ENCODE data around the gene RIMS4.

Gene RIMS4

DNA sequence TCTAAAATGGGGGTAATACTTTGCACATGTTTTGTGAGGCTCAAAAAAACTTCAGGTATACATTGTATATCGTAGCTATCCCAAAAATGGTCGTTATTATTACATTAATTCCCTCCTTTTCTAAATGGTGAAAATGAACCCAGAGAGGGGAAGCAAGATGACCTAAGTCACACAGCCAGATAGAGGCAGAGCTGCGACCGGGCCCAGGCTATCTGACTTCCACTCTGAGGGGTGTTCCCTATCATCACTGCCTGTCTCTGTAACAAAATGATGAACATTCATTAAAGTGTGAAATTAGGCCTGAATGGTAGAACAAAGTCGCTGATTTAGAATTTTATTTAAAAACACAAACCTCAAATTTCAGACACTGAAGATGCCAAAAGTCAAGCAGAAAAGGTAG lies 29.1 kb upstream of the RIMS4 start:
- Histone ChIP-seq H3K4me3 (ENCODE audit: low read length) (no peak overlapping the region), H3K36me3 (ENCODE audit: control insufficient read depth, insufficient read depth, low read length) (no peaks in the 10 kb centered on the region), H3K9me3 (ENCODE audit: control insufficient read depth, low read length) (no peaks in the 10 kb centered on the region), H3K4me1 (ENCODE audit: control insufficient read depth, insufficient read depth, low read length) (no peaks in the 10 kb centered on the region), H3K27me3 (ENCODE audit: control insufficient read depth, insufficient read depth, low read length) (peaks cover 16% of the 10 kb centered on the region), H3K9ac (ENCODE audit: low read length) (no peak overlapping the region)

DNA sequence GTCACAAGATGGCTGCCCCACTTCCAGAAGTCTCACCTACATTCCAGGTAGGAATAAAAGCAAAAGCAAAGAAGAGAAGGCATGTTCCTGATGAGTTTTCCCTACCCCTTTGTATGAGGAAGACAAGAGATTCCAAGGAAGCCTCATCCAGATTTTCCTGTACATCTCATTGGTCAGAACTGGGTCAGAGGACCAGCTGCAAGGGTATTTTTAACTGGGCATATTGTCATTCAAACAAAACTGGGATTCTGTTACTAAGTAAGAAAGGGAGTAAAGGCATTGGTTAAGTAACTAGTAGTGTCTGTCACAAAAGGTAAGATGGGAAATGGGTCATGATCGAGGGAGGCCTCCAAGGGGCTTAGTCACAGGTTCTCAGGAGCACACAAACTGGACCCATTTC lies 28.2 kb upstream of the RIMS4 start:
- Histone ChIP-seq H3K9me3 (ENCODE audit: control insufficient read depth, low read length) (no peaks in the 10 kb centered on the region), H3K36me3 (ENCODE audit: control insufficient read depth, insufficient read depth, low read length) (no peaks in the 10 kb centered on the region), H3K4me3 (ENCODE audit: low read length) (no peak overlapping the region), H3K4me1 (ENCODE audit: control insufficient read depth, insufficient read depth, low read length) (no peaks in the 10 kb centered on the region), H3K27me3 (ENCODE audit: control insufficient read depth, insufficient read depth, low read length) (peaks cover 10% of the 10 kb centered on the region), H3K9ac (ENCODE audit: low read length) (no peak overlapping the region)

GRCh38 chr20:44837946-44838345 lies 27.6 kb upstream of the RIMS4 start:
- H3K9ac ChIP-seq (ENCODE audit: low read length), result no peak overlapping the region
- peaks cover 10% of the 10 kb centered on the region for H3K27me3 ChIP-seq (ENCODE audit: control insufficient read depth, insufficient read depth, low read length)

DNA sequence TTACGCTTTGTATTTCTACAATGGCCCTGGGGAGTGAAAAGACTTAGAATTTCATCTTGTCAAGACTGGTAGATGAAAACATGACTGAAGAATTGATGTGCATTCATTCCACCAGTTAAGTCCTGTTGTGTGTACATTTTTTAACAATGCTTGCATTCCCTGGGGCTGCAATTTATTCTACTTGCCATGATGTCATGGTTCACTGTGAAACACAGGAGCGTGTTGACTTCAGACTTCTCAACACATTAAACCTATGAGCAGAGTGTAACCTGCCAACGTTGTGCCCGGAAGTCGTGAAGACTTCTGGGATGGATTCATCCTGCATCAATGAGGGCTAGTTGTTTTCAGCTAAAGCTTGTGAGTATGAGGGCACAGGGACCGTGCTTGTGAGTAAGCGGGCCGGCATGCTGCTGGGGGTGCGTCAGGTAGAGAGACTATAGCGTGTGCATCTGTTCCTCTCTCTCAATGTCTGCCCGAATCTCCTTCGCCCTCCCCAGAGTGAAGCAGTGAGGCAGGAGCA lies 26.3 kb upstream of the RIMS4 start:
- Histone ChIP-seq H3K27me3 (ENCODE audit: control insufficient read depth, insufficient read depth, low read length) (peaks cover 10% of the 10 kb centered on the region), H3K9me3 (ENCODE audit: control insufficient read depth, low read length) (no peaks in the 10 kb centered on the region), H3K4me1 (ENCODE audit: control insufficient read depth, insufficient read depth, low read length) (no peaks in the 10 kb centered on the region), H3K36me3 (ENCODE audit: control insufficient read depth, insufficient read depth, low read length) (no peaks in the 10 kb centered on the region), H3K4me3 (ENCODE audit: low read length) (no peak overlapping the region), H3K9ac (ENCODE audit: low read length) (no peak overlapping the region)

More at GRCh38 chr20:44837946-44838345, 27.6 kb upstream of the RIMS4 start:
- H3K4me1 ChIP-seq (ENCODE audit: control insufficient read depth, insufficient read depth, low read length), result no peaks in the 10 kb centered on the region
- H3K4me3 ChIP-seq (ENCODE audit: low read length), result no peak overlapping the region
- H3K9me3 ChIP-seq (ENCODE audit: control insufficient read depth, low read length), result no peaks in the 10 kb centered on the region
- no peaks in the 10 kb centered on the region for H3K36me3 ChIP-seq (ENCODE audit: control insufficient read depth, insufficient read depth, low read length)

- H3K36me3 ChIP-seq (ENCODE audit: control insufficient read depth, insufficient read depth, low read length), result no peaks in the 10 kb centered on the region
- H3K9ac ChIP-seq (ENCODE audit: low read length), result no peak overlapping the region
- no peaks in the 10 kb centered on the region for H3K4me1 ChIP-seq (ENCODE audit: control insufficient read depth, insufficient read depth, low read length)
- H3K27me3 ChIP-seq (ENCODE audit: control insufficient read depth, insufficient read depth, low read length), result peaks cover 10% of the 10 kb centered on the region
- no peak overlapping the region for H3K4me3 ChIP-seq (ENCODE audit: low read length)
- no peaks in the 10 kb centered on the region for H3K9me3 ChIP-seq (ENCODE audit: control insufficient read depth, low read length)
Observed at GRCh38 chr20:44835661-44836221, 25.4 kb upstream of the RIMS4 start.

DNA sequence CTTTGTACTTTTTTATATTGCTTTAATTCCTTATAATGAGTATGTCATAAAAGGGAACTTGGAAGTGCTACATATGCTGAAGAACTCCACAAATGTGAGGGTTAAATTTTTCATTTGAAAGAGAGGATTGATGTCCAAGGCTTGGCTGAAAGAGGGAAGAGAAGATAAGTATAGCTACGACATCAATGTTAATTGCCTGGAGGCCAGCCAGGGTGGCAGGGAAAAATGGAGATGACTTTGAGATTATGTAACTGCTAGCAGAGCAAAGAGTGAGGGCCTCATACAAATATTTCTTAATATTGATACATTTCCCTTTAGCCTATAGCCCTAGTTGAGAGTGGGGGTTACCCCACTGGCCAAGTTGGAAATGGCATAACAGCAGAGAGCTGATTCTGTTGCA lies 24.8 kb upstream of the RIMS4 start:
- Histone ChIP-seq H3K27me3 (ENCODE audit: control insufficient read depth, insufficient read depth, low read length) (peaks cover 10% of the 10 kb centered on the region), H3K9me3 (ENCODE audit: control insufficient read depth, low read length) (no peaks in the 10 kb centered on the region), H3K4me3 (ENCODE audit: low read length) (no peak overlapping the region), H3K36me3 (ENCODE audit: control insufficient read depth, insufficient read depth, low read length) (no peaks in the 10 kb centered on the region), H3K9ac (ENCODE audit: low read length) (no peak overlapping the region), H3K4me1 (ENCODE audit: control insufficient read depth, insufficient read depth, low read length) (no peaks in the 10 kb centered on the region)

GRCh38 chr20:44834693-44835092 lies 24.3 kb upstream of the RIMS4 start:
- H3K9ac ChIP-seq (ENCODE audit: low read length), result no peak overlapping the region
- no peaks in the 10 kb centered on the region for H3K4me1 ChIP-seq (ENCODE audit: control insufficient read depth, insufficient read depth, low read length)
- H3K27me3 ChIP-seq (ENCODE audit: control insufficient read depth, insufficient read depth, low read length), result peaks cover 10% of the 10 kb centered on the region
- no peak overlapping the region for H3K4me3 ChIP-seq (ENCODE audit: low read length)
- H3K9me3 ChIP-seq (ENCODE audit: control insufficient read depth, low read length), result no peaks in the 10 kb centered on the region
- H3K36me3 ChIP-seq (ENCODE audit: control insufficient read depth, insufficient read depth, low read length), result no peaks in the 10 kb centered on the region

GRCh38 chr20:44833437-44833836 lies 23.1 kb upstream of the RIMS4 start:
- H3K9ac ChIP-seq (ENCODE audit: low read length), result no peak overlapping the region
- H3K27me3 ChIP-seq (ENCODE audit: control insufficient read depth, insufficient read depth, low read length), result peaks cover 10% of the 10 kb centered on the region
- no peak overlapping the region for H3K4me3 ChIP-seq (ENCODE audit: low read length)
- no peaks in the 10 kb centered on the region for H3K9me3 ChIP-seq (ENCODE audit: control insufficient read depth, low read length)
- H3K4me1 ChIP-seq (ENCODE audit: control insufficient read depth, insufficient read depth, low read length), result no peaks in the 10 kb centered on the region
- H3K36me3 ChIP-seq (ENCODE audit: control insufficient read depth, insufficient read depth, low read length), result no peaks in the 10 kb centered on the region

GRCh38 chr20:44832724-44833123 lies 22.4 kb upstream of the RIMS4 start:
- Histone ChIP-seq H3K9ac (ENCODE audit: low read length) (no peak overlapping the region), H3K9me3 (ENCODE audit: control insufficient read depth, low read length) (no peaks in the 10 kb centered on the region), H3K4me3 (ENCODE audit: low read length) (no peak overlapping the region), H3K27me3 (ENCODE audit: control insufficient read depth, insufficient read depth, low read length) (peaks cover 7% of the 10 kb centered on the region), H3K4me1 (ENCODE audit: control insufficient read depth, insufficient read depth, low read length) (no peaks in the 10 kb centered on the region), H3K36me3 (ENCODE audit: control insufficient read depth, insufficient read depth, low read length) (no peaks in the 10 kb centered on the region)

DNA sequence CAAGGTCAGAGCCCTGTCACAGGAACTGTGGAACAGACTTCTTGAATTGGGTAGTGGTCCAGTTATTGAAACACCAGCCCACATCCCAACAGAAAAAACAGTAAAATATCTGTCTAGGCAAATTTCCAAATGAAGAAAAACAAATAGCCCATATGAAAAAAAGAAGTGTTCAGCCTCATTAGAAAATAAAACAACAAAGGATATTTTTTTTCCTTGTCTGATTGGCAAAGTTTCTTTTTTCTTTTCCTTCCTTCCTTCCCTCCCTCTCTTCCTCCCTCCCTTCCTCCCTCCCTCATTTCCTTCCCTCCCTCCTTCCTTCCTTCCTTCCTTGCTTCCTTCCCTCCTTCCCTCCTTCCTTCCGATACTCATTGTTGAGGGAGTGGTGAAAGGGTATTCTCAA lies 20.6 kb upstream of the RIMS4 start:
- Histone ChIP-seq H3K9me3 (ENCODE audit: control insufficient read depth, low read length) (no peaks in the 10 kb centered on the region), H3K27me3 (ENCODE audit: control insufficient read depth, insufficient read depth, low read length) (no peaks in the 10 kb centered on the region), H3K36me3 (ENCODE audit: control insufficient read depth, insufficient read depth, low read length) (no peaks in the 10 kb centered on the region), H3K9ac (ENCODE audit: low read length) (no peak overlapping the region), H3K4me1 (ENCODE audit: control insufficient read depth, insufficient read depth, low read length) (no peaks in the 10 kb centered on the region), H3K4me3 (ENCODE audit: low read length) (no peak overlapping the region)

GRCh38 chr20:44830523-44830922 lies 20.2 kb upstream of the RIMS4 start:
- no peaks in the 10 kb centered on the region for H3K9me3 ChIP-seq (ENCODE audit: control insufficient read depth, low read length)
- H3K36me3 ChIP-seq (ENCODE audit: control insufficient read depth, insufficient read depth, low read length), result no peaks in the 10 kb centered on the region
- no peaks in the 10 kb centered on the region for H3K27me3 ChIP-seq (ENCODE audit: control insufficient read depth, insufficient read depth, low read length)
- H3K4me3 ChIP-seq (ENCODE audit: low read length), result no peak overlapping the region
- no peaks in the 10 kb centered on the region for H3K4me1 ChIP-seq (ENCODE audit: control insufficient read depth, insufficient read depth, low read length)
- no peak overlapping the region for H3K9ac ChIP-seq (ENCODE audit: low read length)

DNA sequence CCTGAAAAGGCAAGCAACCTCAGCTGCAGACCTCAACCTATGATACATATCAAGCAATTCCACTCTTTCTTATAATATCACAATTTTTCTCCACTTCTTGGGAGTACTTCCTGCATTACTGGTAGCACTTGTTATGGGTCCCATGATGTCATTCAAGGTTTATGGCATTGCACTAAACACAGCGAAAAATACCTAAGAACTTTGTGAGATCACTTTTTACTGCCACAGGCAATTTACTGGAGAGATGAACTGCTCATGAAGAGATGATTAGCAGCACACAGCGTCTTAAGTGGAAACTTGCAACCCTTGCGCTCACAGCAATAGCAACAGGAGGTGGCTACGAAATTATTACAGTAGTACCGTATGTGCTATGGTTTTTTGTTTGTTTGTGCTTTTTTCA lies 19.3 kb upstream of the RIMS4 start:
- no peaks in the 10 kb centered on the region for H3K27me3 ChIP-seq (ENCODE audit: control insufficient read depth, insufficient read depth, low read length)
- H3K9me3 ChIP-seq (ENCODE audit: control insufficient read depth, low read length), result no peaks in the 10 kb centered on the region
- H3K4me1 ChIP-seq (ENCODE audit: control insufficient read depth, insufficient read depth, low read length), result no peaks in the 10 kb centered on the region
- no peak overlapping the region for H3K4me3 ChIP-seq (ENCODE audit: low read length)
- H3K9ac ChIP-seq (ENCODE audit: low read length), result no peak overlapping the region
- H3K36me3 ChIP-seq (ENCODE audit: control insufficient read depth, insufficient read depth, low read length), result no peaks in the 10 kb centered on the region

GRCh38 chr20:44828640-44829039 lies 18.3 kb upstream of the RIMS4 start:
- no peaks in the 10 kb centered on the region for H3K9me3 ChIP-seq (ENCODE audit: control insufficient read depth, low read length)

More at GRCh38 chr20:44828640-44829039, 18.3 kb upstream of the RIMS4 start:
- H3K4me1 ChIP-seq (ENCODE audit: control insufficient read depth, insufficient read depth, low read length), result no peaks in the 10 kb centered on the region
- H3K9ac ChIP-seq (ENCODE audit: low read length), result no peak overlapping the region
- H3K4me3 ChIP-seq (ENCODE audit: low read length), result no peak overlapping the region
- H3K27me3 ChIP-seq (ENCODE audit: control insufficient read depth, insufficient read depth, low read length), result no peaks in the 10 kb centered on the region
- no peaks in the 10 kb centered on the region for H3K36me3 ChIP-seq (ENCODE audit: control insufficient read depth, insufficient read depth, low read length)

Data from mucosa of stomach (tissue), 1 donor.